ENCODE data around the gene DDX11.

Gene DDX11

DNA sequence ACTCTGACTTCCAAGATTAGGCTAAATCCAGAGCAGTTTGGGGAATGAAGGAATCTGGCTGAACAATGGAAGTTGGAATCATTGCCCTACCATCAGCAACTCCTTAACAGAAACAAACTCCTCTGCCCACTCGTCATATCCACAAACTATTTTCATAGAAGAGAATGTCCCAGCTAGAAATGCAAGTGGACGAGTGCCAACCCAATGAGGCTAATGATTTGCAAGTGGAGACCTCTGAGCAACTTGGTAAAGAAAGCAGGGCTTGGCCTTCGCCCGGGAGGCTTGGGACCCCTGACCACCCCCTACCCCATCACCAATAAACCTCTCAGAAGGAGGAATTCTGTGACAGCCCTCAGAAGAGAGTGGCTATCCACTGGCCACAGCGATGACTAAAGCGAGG is 40.0 kb upstream of the DDX11 start:
- TF ChIP-seq, protein P1, sequence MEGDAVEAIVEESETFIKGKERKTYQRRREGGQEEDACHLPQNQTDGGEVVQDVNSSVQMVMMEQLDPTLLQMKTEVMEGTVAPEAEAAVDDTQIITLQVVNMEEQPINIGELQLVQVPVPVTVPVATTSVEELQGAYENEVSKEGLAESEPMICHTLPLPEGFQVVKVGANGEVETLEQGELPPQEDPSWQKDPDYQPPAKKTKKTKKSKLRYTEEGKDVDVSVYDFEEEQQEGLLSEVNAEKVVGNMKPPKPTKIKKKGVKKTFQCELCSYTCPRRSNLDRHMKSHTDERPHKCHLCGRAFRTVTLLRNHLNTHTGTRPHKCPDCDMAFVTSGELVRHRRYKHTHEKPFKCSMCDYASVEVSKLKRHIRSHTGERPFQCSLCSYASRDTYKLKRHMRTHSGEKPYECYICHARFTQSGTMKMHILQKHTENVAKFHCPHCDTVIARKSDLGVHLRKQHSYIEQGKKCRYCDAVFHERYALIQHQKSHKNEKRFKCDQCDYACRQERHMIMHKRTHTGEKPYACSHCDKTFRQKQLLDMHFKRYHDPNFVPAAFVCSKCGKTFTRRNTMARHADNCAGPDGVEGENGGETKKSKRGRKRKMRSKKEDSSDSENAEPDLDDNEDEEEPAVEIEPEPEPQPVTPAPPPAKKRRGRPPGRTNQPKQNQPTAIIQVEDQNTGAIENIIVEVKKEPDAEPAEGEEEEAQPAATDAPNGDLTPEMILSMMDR (IDR thresholded peaks at IDR 0.05; ENCODE audit: control insufficient read depth, insufficient read depth, low read depth, low read length, missing control alignments): no peak
- no peak for DNase-seq (ENCODE audit: low read depth)

DNA sequence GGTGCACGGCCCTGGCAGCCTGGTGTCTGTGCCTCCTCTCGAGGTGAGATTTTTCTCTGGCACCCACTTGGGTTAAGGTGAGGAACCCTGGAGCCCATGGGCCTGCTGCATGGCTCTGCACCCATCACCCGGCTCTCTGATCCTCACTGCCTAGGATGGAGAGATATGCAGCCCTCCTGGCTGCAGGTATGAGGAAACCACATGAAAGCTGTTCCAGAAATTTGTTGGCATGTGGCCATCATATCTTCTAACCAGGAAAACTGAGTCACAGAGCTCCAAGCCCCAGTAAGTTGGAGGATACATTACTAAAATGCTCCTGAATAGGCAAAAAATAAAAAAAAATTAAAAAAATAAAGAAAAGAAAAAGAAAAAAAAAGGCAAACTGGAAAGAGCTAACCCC is 39.3 kb upstream of the DDX11 start:
- TF ChIP-seq, protein P1 (IDR thresholded peaks at IDR 0.05; ENCODE audit: control insufficient read depth, insufficient read depth, low read depth, low read length, missing control alignments): no peak

More for the DNA sequence above, 40.0 kb upstream of the DDX11 start:
- H3K4me3 ChIP-seq (ENCODE audit: control insufficient read depth, low read depth, low read length): no peak overlapping the region

DNA sequence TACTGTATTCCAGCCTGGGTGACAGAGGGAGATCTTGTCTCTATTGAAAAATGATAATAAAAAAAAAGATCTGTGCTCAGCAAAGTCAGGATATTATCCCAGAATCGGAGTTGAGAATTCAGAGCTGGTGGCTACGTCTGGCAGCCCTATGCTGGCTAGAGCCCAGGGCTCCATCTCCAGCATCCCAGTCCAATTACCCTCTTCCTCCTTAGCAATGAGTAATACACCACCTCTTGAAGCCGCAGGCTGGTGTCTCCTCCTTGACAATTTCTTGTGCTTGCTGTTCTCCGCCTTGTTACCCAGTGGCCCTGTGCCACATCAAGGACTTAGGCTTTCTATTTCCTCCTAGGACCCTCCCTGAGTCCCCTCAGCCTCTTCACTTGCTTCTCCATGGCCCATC is 38.4 kb upstream of the DDX11 start:
- no peak for DNase-seq (ENCODE audit: low read depth)
- TF ChIP-seq, protein P1 (IDR thresholded peaks at IDR 0.05; ENCODE audit: control insufficient read depth, insufficient read depth, low read depth, low read length, missing control alignments): no peak

More for the DNA sequence above, 39.3 kb upstream of the DDX11 start:
- DNase-seq (ENCODE audit: low read depth): no peak
- H3K4me3 ChIP-seq (ENCODE audit: control insufficient read depth, low read depth, low read length): no peak overlapping the region

DNA sequence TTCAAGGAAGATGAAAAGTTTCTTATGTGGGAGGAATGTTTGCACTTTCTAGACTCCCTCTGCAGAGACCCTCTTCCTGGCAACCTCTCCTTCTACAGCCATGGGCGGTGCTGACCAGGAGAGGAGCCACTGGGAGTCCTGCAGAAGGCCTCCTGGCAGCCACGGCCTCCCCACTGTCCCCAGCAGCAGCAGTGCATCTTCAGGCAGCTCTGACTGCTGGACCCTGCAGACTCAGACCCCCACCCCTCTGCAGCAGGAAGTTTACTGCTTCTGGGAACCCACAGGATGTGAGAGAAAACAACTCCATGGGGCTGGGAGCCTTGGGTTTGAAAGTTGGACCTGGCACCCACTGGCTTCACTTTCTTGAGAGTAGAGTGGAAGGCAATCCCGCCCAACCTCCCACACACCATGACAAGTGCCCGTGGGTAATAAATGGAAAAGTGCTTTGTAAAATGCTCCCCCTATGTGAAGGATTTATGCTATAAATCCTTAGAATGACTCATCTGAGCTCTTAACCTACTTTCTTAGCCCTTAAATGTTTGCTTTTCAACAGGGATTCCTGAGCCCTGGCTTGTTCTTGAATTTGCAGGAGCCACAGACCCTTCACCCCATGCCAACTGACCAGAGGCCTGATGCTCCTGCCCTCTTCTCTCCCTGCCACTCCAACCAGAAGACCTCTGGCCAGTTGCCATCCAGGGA is 37.5 kb upstream of the DDX11 start:
- TF ChIP-seq, protein P1 (IDR thresholded peaks at IDR 0.05; ENCODE audit: control insufficient read depth, insufficient read depth, low read depth, low read length, missing control alignments): no peak
- DNase-seq (ENCODE audit: low read depth): no peak
- no peak overlapping the region for H3K4me3 ChIP-seq (ENCODE audit: control insufficient read depth, low read depth, low read length)

More for the DNA sequence above, 38.4 kb upstream of the DDX11 start:
- no peak overlapping the region for H3K4me3 ChIP-seq (ENCODE audit: control insufficient read depth, low read depth, low read length)

DNA sequence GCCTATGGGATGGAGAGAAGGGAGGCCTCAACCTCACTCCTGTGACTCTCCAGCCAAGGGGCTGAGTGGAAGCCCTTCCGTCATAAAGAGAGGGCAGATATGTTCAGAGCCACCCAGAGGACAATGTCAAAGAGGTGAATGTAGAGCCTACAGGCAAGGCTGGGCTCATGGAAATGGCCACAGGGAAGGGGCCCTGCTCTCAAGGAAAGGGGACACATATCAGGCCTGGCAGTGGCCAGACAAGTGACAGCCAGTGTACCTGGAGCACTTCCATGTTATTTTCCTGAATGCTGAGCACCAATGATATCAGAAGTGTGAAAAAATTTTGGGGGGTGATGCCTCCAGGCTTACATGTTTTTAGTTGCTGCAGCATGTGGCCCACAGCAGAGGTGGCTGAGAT is 36.6 kb upstream of the DDX11 start:
- TF ChIP-seq, protein P1 (IDR thresholded peaks at IDR 0.05; ENCODE audit: control insufficient read depth, insufficient read depth, low read depth, low read length, missing control alignments): no peak
- no peak overlapping the region for H3K4me3 ChIP-seq (ENCODE audit: control insufficient read depth, low read depth, low read length)
- no peak for DNase-seq (ENCODE audit: low read depth)

DNA sequence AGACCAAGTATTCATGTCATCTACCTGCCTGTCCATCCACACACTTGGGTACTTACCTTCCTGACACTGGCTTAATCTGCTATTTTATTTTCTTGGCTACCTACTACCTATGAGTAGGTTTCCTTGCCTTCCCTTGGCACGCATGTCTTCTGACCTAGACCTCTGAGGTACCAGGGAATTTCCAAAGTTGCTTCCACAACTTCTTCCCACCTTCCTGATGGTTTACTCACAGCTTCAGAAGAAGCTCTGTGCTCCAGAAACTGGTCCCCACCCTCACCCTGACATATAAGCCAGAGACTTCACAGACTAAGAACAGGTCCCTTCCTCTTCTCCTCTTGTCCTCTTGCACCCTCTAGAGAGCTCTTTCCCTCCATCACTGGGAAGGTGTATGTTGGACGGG is 35.7 kb upstream of the DDX11 start:
- DNase-seq (ENCODE audit: low read depth): no peak
- TF ChIP-seq, protein P1 (IDR thresholded peaks at IDR 0.05; ENCODE audit: control insufficient read depth, insufficient read depth, low read depth, low read length, missing control alignments): no peak
- H3K4me3 ChIP-seq (ENCODE audit: control insufficient read depth, low read depth, low read length): no peak overlapping the region
